Activated naive CD8-positive, alpha-beta T cell treated with anti-CD3 and anti-CD28 coated beads, Interleukin-2, amount 50 U/mL, for 24 hours (primary cell): ENCODE data around the gene ZNF304.
A peak's percentile ranks its signal among the peaks of the same experiment; 100 is the strongest.
"Not testable (repeated sequence)": the region's sequence is repeated elsewhere in the genome, so short reads cannot be mapped to it uniquely, and the experiment has no call there.

Source experiments
- ATAC-seq: fragments of 150-1000 bp; cut with Tn5 transposase; one replicate; pipeline ENCODE4 v1.10.0; 2021
- DNase-seq: peaks from one replicate; pipeline ENCODE4 v3.0.0; 2021
- H3K27ac Mint-ChIP-seq: one replicate; pipeline ENCODE4 v1.8.0; 2021; ENCODE audit warnings: mild to moderate bottlenecking, mixed read lengths
- H3K27me3 Mint-ChIP-seq: one replicate; pipeline ENCODE4 v1.8.0; 2021; ENCODE audit warnings: mixed read lengths
- H3K36me3 Mint-ChIP-seq: one replicate; pipeline ENCODE4 v1.8.0; 2021; ENCODE audit warnings: low read depth, mixed read lengths
- H3K4me1 Mint-ChIP-seq: one replicate; pipeline ENCODE4 v1.8.0; 2021; ENCODE audit warnings: mixed read lengths
- H3K4me3 Mint-ChIP-seq: one replicate; pipeline ENCODE4 v1.8.0; 2021; ENCODE audit warnings: mild to moderate bottlenecking, moderate library complexity, mixed read lengths
- H3K9me3 Mint-ChIP-seq: one replicate; pipeline ENCODE4 v1.8.0; 2021; ENCODE audit warnings: mixed read lengths

ZNF304 gene

DNA sequence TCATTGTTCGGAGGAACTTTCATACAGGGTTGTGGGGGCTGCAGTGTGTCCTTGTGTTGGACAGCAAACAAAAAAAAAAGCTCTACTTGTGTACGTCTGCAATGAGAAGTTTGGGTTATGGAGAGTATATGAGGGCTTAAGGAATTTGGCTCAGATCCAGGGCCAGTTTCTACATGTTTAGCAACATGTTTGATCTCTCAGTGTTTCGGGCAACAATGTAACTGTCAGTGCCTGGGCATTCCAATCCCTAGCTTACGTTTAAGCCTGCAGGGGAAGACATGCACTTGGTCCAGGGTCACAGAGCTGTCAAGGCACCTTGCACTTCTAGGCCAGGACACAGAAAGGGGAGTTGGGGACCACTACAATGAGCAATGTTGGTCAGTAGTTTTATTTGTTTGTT lies 16.9 kb upstream of the ZNF304 start:
- Mint-ChIP-seq H3K27ac (no peak overlapping the region), H3K9me3 (peaks cover 38% of the 10 kb centered on the region), H3K27me3 (no peaks in the 10 kb centered on the region), H3K4me3 (no peak overlapping the region), H3K4me1 (no peaks in the 10 kb centered on the region), H3K36me3 (peaks cover 43% of the 10 kb centered on the region)
- ATAC-seq (no peak), DNase-seq (no peak)

DNA sequence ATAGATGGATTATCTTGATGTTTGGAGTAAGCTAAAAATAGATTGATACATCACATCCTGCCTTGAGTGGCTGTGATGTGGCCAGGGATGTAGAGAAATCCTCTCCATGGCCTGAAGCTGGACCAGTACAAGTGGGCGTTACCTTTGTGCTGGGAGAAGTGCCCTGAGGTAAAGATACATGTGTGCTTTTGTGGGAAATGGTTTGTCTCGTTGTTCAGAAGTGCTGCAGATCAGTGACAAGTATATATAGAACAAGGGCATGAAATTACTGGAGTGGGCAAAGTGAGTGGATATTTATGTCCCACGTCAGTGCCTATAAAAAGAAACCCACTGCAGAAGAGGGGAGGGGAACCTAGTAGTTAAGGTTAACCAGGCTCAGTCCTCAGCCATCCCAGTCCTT lies 12.2 kb upstream of the ZNF304 start:
- Mint-ChIP-seq H3K4me3 (no peak overlapping the region), H3K27me3 (no peaks in the 10 kb centered on the region), H3K9me3 (peaks cover 26% of the 10 kb centered on the region), H3K4me1 (no peaks in the 10 kb centered on the region), H3K27ac (no peak overlapping the region), H3K36me3 (peaks cover 15% of the 10 kb centered on the region)
- DNase-seq (no peak), ATAC-seq (no peak)

DNA sequence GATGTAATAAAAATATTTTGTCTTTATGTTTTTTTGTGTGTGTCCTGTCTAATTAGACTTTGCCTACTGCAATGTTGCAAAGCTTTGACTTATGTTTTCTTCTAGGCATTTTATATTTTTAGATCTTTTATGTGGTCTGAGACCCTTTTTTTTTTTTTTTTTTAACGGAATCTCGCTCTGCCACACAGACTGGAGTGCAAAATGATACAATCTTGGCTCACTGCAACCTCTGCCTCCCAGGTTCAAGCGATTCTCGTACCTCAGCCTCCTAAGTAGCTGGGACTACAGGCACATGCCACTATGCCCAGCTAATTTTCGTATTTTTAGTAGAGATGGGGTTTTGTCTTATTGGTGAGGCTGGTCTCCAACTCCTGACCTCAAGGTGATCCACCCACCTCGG lies 8.5 kb upstream of the ZNF304 start:
- ATAC-seq (no peak), DNase-seq (no peak)
- H3K27me3 Mint-ChIP-seq: peaks cover 3% of the 10 kb centered on the region
- H3K4me3 Mint-ChIP-seq: no peak overlapping the region
- H3K36me3 Mint-ChIP-seq: peaks cover 2% of the 10 kb centered on the region
- no peak overlapping the region for H3K27ac Mint-ChIP-seq
- no peaks in the 10 kb centered on the region for H3K4me1 Mint-ChIP-seq
- H3K9me3 Mint-ChIP-seq: peaks cover 30% of the 10 kb centered on the region

DNA sequence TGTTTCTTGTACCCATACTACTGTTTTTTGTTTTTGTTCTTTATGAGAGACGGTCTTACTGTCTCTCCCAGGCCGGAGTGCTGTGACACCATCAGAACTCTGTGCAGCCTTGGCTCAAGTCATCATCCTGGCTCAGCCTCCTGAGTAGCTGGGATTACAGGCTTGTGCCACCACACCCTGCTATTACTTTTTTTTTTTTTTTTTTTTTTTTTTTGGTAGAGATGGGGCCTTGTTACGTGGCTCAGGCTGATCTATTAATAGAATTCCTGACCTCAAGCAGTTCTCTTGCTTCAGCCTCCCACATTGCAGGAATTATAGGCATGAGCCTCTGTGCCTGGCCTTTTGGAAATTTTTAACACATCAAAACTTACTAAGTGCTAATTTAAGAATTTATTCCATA lies 2.9 kb upstream of the ZNF304 start:
- DNase-seq (no peak), ATAC-seq (no peak)

DNA sequence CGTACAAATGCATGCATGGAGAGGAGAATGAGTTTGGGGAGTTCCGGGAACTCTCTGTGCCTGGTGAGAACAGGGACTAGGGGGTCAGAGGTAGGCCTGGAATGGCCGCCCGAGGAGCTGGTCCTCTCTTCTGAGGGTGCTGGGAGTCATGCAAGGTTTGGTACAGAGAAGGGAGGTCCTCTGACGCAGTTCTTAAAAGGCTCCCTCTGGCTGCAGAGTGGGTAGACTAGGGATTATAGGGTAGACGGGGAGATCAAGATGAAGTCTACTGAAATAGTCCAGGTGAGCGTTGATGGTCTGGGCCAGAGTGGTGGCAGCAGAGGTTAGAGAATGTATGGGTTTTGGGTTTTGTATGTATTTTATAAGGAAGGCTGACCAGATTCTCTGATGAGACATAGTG lies 796 bp downstream of the ZNF304 start:
- peak overlapping the region; percentile 93 for H3K4me3 Mint-ChIP-seq
- H3K4me1 Mint-ChIP-seq: peaks cover 29% of the 10 kb centered on the region
- peaks cover 62% of the 10 kb centered on the region for H3K36me3 Mint-ChIP-seq
- peaks cover 47% of the 10 kb centered on the region for H3K9me3 Mint-ChIP-seq
- H3K27ac Mint-ChIP-seq: peak overlapping the region; percentile 83
- H3K27me3 Mint-ChIP-seq: peaks cover 7% of the 10 kb centered on the region
- peak; percentile 8 for ATAC-seq
- DNase-seq: no peak

More for the DNA sequence above, 2.9 kb upstream of the ZNF304 start:
- Mint-ChIP-seq H3K4me1 (peaks cover 26% of the 10 kb centered on the region), H3K4me3 (no peak overlapping the region), H3K27me3 (peaks cover 7% of the 10 kb centered on the region), H3K9me3 (peaks cover 40% of the 10 kb centered on the region), H3K36me3 (peaks cover 25% of the 10 kb centered on the region), H3K27ac (no peak overlapping the region)

DNA sequence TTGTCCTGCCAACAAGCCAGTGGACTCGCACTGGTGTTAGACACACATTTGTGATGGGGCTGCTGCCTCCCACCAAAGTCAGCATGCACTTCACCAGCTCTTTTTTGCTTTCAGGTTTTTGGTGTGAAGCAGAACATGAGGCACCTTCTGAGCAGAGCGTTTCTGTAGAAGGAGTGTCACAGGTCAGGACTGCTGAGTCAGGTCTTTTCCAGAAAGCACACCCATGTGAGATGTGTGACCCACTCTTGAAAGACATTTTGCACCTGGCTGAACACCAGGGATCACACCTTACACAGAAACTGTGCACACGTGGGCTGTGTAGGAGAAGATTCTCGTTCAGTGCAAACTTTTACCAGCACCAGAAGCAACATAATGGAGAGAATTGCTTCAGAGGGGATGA lies 4.8 kb downstream of the ZNF304 start:
- ATAC-seq (no peak), DNase-seq (no peak)
- no peak overlapping the region for H3K27ac Mint-ChIP-seq
- no peaks in the 10 kb centered on the region for H3K27me3 Mint-ChIP-seq
- H3K4me3 Mint-ChIP-seq: no peak overlapping the region
- peaks cover 65% of the 10 kb centered on the region for H3K9me3 Mint-ChIP-seq
- H3K4me1 Mint-ChIP-seq: peaks cover 24% of the 10 kb centered on the region
- H3K36me3 Mint-ChIP-seq: peaks cover 86% of the 10 kb centered on the region

DNA sequence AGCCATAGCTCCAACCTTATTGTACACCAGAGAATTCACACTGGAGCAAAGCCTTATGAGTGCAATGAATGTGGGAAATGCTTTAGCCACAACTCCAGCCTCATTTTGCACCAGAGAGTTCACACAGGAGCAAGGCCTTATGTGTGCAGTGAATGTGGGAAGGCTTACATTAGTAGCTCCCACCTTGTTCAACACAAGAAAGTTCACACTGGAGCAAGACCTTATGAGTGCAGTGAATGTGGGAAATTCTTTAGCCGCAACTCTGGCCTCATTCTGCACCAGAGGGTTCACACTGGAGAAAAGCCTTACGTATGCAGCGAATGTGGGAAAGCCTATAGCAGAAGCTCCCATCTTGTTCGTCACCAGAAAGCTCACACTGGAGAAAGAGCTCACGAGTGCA lies 6.3 kb downstream of the ZNF304 start:
- H3K4me3 Mint-ChIP-seq: no peak overlapping the region
- peaks cover 10% of the 10 kb centered on the region for H3K4me1 Mint-ChIP-seq
- DNase-seq (no peak), ATAC-seq (no peak)
- peaks cover 80% of the 10 kb centered on the region for H3K36me3 Mint-ChIP-seq
- no peak overlapping the region for H3K27ac Mint-ChIP-seq
- H3K27me3 Mint-ChIP-seq: no peaks in the 10 kb centered on the region
- H3K9me3 Mint-ChIP-seq: peaks cover 64% of the 10 kb centered on the region

DNA sequence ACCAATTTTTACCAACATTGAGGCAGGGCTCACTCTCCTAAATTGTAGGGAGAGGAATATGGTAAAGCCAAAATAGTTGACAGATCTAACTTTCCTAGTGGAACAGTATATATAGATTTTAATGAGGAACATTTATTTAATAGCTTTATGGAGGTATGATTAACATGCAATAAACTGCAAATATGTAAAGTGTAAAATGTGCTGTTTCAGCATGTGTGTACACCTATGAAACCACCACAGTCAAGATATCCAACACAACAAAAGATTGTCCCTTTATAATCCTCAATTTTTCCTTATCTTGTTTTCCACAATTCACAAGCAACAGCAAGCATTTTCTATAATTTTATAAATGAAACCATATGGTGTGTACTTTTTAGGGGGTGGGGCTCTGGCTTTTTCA lies 8.2 kb downstream of the ZNF304 start:
- no peak overlapping the region for H3K27ac Mint-ChIP-seq
- peaks cover 15% of the 10 kb centered on the region for H3K4me1 Mint-ChIP-seq
- no peak for DNase-seq
- peaks cover 75% of the 10 kb centered on the region for H3K36me3 Mint-ChIP-seq
- peaks cover 2% of the 10 kb centered on the region for H3K27me3 Mint-ChIP-seq
- no peak overlapping the region for H3K4me3 Mint-ChIP-seq
- H3K9me3 Mint-ChIP-seq: peaks cover 65% of the 10 kb centered on the region
- ATAC-seq: no peak

DNA sequence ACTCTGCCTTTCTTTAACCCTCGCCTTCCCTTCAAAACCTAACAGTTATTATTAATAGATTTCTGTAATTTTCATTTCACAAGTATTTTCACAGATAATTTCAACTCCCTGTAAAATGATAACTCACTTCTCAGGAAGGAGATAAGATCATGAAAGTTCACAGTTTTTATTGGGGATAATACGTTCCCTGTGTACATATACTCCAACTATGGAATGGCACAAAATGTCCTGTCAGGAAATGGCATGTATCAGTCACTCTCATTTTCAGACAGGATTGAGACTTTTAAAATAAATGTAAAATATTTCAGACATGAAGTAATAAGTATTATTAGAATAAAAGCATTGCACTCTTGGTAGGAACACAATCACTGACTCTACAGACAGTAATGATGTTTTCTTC lies 11.3 kb downstream of the ZNF304 start:
- Mint-ChIP-seq H3K36me3 (peaks cover 54% of the 10 kb centered on the region), H3K4me3 (peak overlapping the region; percentile 85), H3K27ac (no peak overlapping the region), H3K9me3 (peaks cover 45% of the 10 kb centered on the region), H3K27me3 (peaks cover 2% of the 10 kb centered on the region), H3K4me1 (peaks cover 16% of the 10 kb centered on the region)
- DNase-seq: no peak
- ATAC-seq: no peak

DNA sequence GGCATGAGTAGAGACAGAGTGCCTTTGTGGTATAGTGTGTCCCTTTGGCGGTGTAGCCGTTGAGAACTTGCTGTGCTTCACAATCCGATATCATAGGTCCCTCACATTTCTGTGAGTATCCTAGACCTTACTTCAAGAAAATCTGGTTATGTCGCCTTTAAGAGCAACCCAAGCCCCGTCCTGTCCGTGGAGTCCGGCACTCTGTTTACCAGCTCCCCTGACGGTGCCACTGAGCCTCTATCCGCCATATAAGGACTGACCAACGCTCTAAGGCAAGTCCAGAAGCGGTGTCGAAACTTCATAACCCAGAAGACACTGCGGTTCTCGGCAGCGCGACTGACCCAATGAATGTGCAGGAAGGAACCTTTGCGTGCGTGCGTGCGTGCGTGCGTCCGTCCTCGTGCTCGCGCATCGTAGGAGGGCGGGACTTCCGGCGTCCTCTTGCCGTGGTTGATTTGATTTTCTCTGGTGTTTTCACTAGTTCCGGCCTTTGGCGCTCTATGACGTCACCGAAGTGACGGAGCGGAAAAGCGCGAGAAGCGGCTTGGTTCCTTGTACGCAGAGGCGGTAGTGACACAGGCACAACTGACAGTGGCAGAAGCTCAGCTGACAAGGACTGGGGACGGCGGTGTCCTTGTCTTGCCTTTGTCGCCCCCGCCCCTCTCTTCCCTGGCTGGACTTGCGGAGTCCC lies 12.1 kb downstream of the ZNF304 start, which contains the start of the genes TRAPPC2B and ZNF547:
TSS of gene TRAPPC2B (plus strand) at position 555 of the 691 bp plus-strand sequence. CDS start 1,283 bp downstream, outside the sequence.
TSS of gene ZNF547 (plus strand) at position 555 of the 691 bp plus-strand sequence. CDS start 5,005 bp downstream, outside the sequence.
- Mint-ChIP-seq H3K9me3 (peaks cover 42% of the 10 kb centered on the region), H3K27me3 (peaks cover 2% of the 10 kb centered on the region), H3K36me3 (peaks cover 49% of the 10 kb centered on the region), H3K27ac (peak within 1 kb of the TSS; percentile 92), H3K4me1 (peaks cover 16% of the 10 kb centered on the region), H3K4me3 (peak within 1 kb of the TSS; percentile 85)
- ATAC-seq (peak; percentile 96), DNase-seq (peak; percentile 98)

DNA sequence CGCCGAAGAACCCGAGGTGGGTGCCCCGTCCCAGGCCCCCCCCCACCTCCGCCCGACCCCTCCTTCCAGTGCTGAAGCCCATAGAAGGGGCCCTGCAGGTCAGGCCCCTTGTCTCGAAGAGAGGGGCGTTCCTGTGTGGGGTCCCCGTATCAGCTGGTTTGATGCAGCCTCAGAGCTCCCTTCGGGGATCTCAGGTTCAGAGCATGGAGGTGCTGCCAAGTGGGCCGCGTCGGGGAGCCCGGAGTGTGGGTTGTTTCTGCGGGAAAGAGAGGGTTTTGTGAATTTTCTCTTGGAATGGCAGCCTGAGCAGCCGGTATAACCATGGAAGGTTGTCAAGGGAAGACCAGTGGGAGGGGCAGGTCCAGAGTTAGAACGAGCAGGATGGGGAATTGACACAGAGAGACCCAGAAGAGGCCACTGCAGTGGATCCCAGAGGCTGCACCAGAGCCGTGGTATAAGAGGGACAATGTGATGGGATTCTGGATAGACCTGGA lies 12.7 kb downstream of the ZNF304 start:
- peak overlapping the region; percentile 92 for H3K27ac Mint-ChIP-seq
- peaks cover 42% of the 10 kb centered on the region for H3K9me3 Mint-ChIP-seq
- H3K36me3 Mint-ChIP-seq: peaks cover 44% of the 10 kb centered on the region
- peaks cover 2% of the 10 kb centered on the region for H3K27me3 Mint-ChIP-seq
- DNase-seq: no peak
- ATAC-seq: peak; percentile 3
- H3K4me3 Mint-ChIP-seq: peak overlapping the region; percentile 85
- peaks cover 16% of the 10 kb centered on the region for H3K4me1 Mint-ChIP-seq

DNA sequence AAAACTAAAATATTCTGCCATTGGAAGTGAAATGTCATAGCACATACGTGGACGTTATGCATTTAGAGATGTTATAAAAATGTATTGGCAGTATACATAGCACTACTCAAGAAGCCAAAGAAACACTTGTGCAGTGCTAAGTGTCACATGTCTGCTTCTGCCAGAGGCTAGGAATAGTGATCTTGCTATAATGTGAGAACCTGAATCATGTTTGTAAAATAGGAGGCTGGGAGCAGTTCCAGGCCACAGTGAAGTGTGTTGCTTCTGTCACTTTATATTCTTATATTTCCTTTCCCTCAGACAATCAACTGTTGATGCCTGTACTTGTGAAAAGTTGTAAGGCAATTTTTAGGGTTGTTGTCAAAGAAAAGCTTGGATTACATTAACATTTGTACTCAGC lies 15.7 kb downstream of the ZNF304 start:
- no peak for DNase-seq
- no peak overlapping the region for H3K27ac Mint-ChIP-seq
- H3K36me3 Mint-ChIP-seq: peaks cover 46% of the 10 kb centered on the region
- H3K27me3 Mint-ChIP-seq: peaks cover 2% of the 10 kb centered on the region
- peaks cover 16% of the 10 kb centered on the region for H3K4me1 Mint-ChIP-seq
- no peak overlapping the region for H3K4me3 Mint-ChIP-seq
- ATAC-seq: no peak
- H3K9me3 Mint-ChIP-seq: peaks cover 39% of the 10 kb centered on the region

DNA sequence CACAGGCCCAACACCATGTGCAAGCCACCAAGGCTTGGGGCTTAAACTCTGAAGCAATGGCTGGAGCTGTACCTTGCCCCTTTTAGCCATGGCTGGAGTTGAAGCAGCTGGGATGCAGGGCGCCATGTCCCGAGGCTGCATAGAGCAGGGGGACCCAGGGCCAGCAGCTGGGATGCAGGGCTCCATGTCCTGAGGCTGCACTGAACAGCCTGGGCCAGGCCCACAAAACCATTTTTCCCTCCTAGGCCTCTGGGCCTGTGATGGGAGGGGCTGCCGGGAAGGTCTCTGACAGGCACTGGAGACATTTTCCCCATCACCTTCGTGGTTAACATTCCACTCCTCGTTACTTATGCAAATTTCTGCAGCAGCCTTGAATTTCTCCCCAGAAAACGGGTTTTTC lies 23.1 kb downstream of the ZNF304 start:
- ATAC-seq (no peak), DNase-seq (no peak)
- no peaks in the 10 kb centered on the region for H3K4me1 Mint-ChIP-seq
- peaks cover 90% of the 10 kb centered on the region for H3K36me3 Mint-ChIP-seq
- peaks cover 58% of the 10 kb centered on the region for H3K9me3 Mint-ChIP-seq
- no peaks in the 10 kb centered on the region for H3K27me3 Mint-ChIP-seq
- H3K4me3 Mint-ChIP-seq: no peak overlapping the region
- no peak overlapping the region for H3K27ac Mint-ChIP-seq

DNA sequence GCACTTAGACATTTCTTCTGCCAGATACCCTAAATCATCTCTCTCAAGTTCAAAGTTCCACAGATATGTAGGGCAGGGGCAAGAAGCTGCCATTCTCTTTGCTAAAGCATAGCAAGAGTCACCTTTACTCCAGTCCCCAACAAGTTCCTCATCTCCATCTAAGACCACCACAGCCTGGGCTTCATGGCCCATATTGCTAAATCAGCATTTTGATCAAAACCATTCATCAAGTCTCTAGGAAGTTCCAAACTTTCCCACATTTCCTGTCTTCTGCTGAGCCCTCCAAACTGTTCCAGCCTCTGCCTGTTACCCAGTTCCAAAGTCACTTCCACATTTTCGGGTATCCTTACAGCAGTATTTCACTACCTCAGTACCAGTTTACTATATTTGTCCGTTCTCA lies 23.6 kb downstream of the ZNF304 start:
- Mint-ChIP-seq H3K36me3 (peaks cover 91% of the 10 kb centered on the region), H3K9me3 (peaks cover 60% of the 10 kb centered on the region)
- H3K4me3 Mint-ChIP-seq, H3K4me1 Mint-ChIP-seq, ATAC-seq, DNase-seq, H3K27me3 Mint-ChIP-seq, H3K27ac Mint-ChIP-seq: not testable (repeated sequence)

DNA sequence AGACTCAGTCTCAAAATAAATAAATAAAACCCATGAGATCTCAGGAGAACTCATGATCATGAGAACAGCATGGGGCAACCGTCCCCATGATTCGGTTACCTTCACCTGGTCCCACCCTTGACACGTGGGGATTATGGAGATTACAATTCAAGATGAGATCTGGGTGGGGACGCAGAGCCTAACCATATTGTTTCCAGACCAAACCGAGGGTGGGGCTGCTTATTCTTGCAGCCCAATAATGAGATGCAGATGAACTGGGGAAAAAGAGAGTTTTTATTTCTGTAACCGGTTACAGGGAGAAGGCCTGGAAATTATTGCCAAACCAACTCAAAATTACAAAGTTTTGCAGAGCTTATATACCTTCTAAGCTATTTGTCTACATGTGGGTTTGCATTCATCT lies 25.1 kb downstream of the ZNF304 start:
- ATAC-seq (no peak), DNase-seq (no peak)
- H3K9me3 Mint-ChIP-seq: peaks cover 65% of the 10 kb centered on the region
- H3K27me3 Mint-ChIP-seq: no peaks in the 10 kb centered on the region
- no peak overlapping the region for H3K4me3 Mint-ChIP-seq
- H3K4me1 Mint-ChIP-seq: no peaks in the 10 kb centered on the region
- no peak overlapping the region for H3K27ac Mint-ChIP-seq
- peaks cover 87% of the 10 kb centered on the region for H3K36me3 Mint-ChIP-seq
